Fibroblast of skin of abdomen (primary cell): ENCODE measurements around the gene ELF3.
"Not testable (repeated sequence)": the region's sequence is repeated elsewhere in the genome, so short reads cannot be mapped to it uniquely, and the experiment has no call there.

Experiments
- DNase-seq: peaks from one replicate; pipeline ENCODE4 v3.0.0-alpha.2; 2013

Gene ELF3

GRCh38 chr1:202036595-202037387 is 26.4 kb downstream of the ELF3 start:
- DNase-seq = no peak

GRCh38 chr1:202037706-202038296 is 27.4 kb downstream of the ELF3 start:
- no peak for DNase-seq

- DNase-seq = no peak
These were observed 28.4 kb downstream of the ELF3 start for GRCh38 chr1:202038688-202039346.

- no peak for DNase-seq
These were observed 35.3 kb downstream of the ELF3 start for GRCh38 chr1:202045705-202046104.

GRCh38 chr1:202046227-202046626 is 35.8 kb downstream of the ELF3 start:
- DNase-seq = no peak

- DNase-seq = no peak
These were observed 36.6 kb downstream of the ELF3 start for GRCh38 chr1:202046748-202047708.

GRCh38 chr1:202047977-202048376 is 37.6 kb downstream of the ELF3 start:
- no peak for DNase-seq

GRCh38 chr1:202049129-202049528 is 38.7 kb downstream of the ELF3 start:
- no peak for DNase-seq

GRCh38 chr1:202054094-202054493 is 43.7 kb downstream of the ELF3 start:
- no peak for DNase-seq

- DNase-seq = not testable (repeated sequence)
These were observed 44.3 kb downstream of the ELF3 start for GRCh38 chr1:202054673-202055072.

- DNase-seq = no peak
These were observed 46.4 kb downstream of the ELF3 start for GRCh38 chr1:202056644-202057334.

GRCh38 chr1:202057335-202057704 is 46.9 kb downstream of the ELF3 start:
- DNase-seq = not testable (repeated sequence)

GRCh38 chr1:202058001-202058908 is 47.9 kb downstream of the ELF3 start:
- no peak for DNase-seq

- no peak for DNase-seq
These were observed 50.7 kb downstream of the ELF3 start for GRCh38 chr1:202061055-202061454.

- not testable (repeated sequence) for DNase-seq
These were observed 51.4 kb downstream of the ELF3 start for GRCh38 chr1:202061787-202062186.

GRCh38 chr1:202062636-202063035 is 52.2 kb downstream of the ELF3 start:
- not testable (repeated sequence) for DNase-seq

GRCh38 chr1:202063093-202063492 is 52.7 kb downstream of the ELF3 start:
- no peak for DNase-seq

- not testable (repeated sequence) for DNase-seq
These were observed 54.5 kb downstream of the ELF3 start for GRCh38 chr1:202064889-202065312.
